HK-2 (cell line): ENCODE results near the gene NEB.

Source experiments
- DNase-seq: peaks from one replicate; pipeline ENCODE4 v3.0.0-alpha.2; 2018; ENCODE audit not compliant: unreplicated experiment

Gene NEB

GRCh38 chr2:151551556-151551955 is 182.7 kb downstream of the NEB start:
- DNase-seq = no peak

GRCh38 chr2:151549191-151549590 is 185.1 kb downstream of the NEB start:
- DNase-seq = no peak

- no peak for DNase-seq
These were observed 189.8 kb downstream of the NEB start for GRCh38 chr2:151544449-151544848.

GRCh38 chr2:151543876-151544275 is 190.4 kb downstream of the NEB start:
- no peak for DNase-seq

GRCh38 chr2:151534001-151534400 is 200.3 kb downstream of the NEB start:
- no peak for DNase-seq

GRCh38 chr2:151533127-151533526 is 201.1 kb downstream of the NEB start:
- DNase-seq = no peak

- no peak for DNase-seq
These were observed 207.6 kb downstream of the NEB start for GRCh38 chr2:151526572-151527090.

GRCh38 chr2:151525821-151526373 is 208.4 kb downstream of the NEB start:
- no peak for DNase-seq

GRCh38 chr2:151523850-151524249 is 210.4 kb downstream of the NEB start:
- DNase-seq = no peak

GRCh38 chr2:151522556-151522955 is 211.7 kb downstream of the NEB start:
- DNase-seq = no peak

GRCh38 chr2:151520976-151521375 is 213.3 kb downstream of the NEB start:
- no peak for DNase-seq

- no peak for DNase-seq
These were observed 215.5 kb downstream of the NEB start for GRCh38 chr2:151518802-151519201.

GRCh38 chr2:151508519-151508918 is 225.8 kb downstream of the NEB start:
- DNase-seq = no peak

GRCh38 chr2:151506170-151506569 is 228.1 kb downstream of the NEB start:
- DNase-seq = no peak

GRCh38 chr2:151498178-151498577 is 236.1 kb downstream of the NEB start:
- DNase-seq = no peak

- DNase-seq = no peak
These were observed 242.8 kb downstream of the NEB start for GRCh38 chr2:151491496-151491895.

GRCh38 chr2:151490276-151490675 is 244.0 kb downstream of the NEB start:
- DNase-seq = no peak

GRCh38 chr2:151486053-151486452 is 248.2 kb downstream of the NEB start:
- DNase-seq = no peak

- DNase-seq = no peak
These were observed 250.2 kb downstream of the NEB start for GRCh38 chr2:151484100-151484499.

- no peak for DNase-seq
These were observed 250.7 kb downstream of the NEB start for GRCh38 chr2:151483546-151483945.

GRCh38 chr2:151482171-151482725 is 252.0 kb downstream of the NEB start:
- DNase-seq = no peak

- no peak for DNase-seq
These were observed 252.5 kb downstream of the NEB start for GRCh38 chr2:151481744-151482143.

- no peak for DNase-seq
These were observed 256.3 kb downstream of the NEB start for GRCh38 chr2:151478011-151478410.

GRCh38 chr2:151476287-151476686 is 258.0 kb downstream of the NEB start:
- no peak for DNase-seq
